DOHH2 (cell line): ENCODE measurements around the gene SCAF1.

Experiments used
- CTCF ChIP-seq: fragments of 200-600 bp; sonication (generic); IDR thresholded peaks from one replicate; pipeline ENCODE4 v1.5.1; 2014; ENCODE audit warnings: antibody characterized with exemption, mild to moderate bottlenecking, low read depth, low read length; ENCODE audit not compliant: poor library complexity, severe bottlenecking
- EZH2phosphoT487 ChIP-seq: fragments of 200-600 bp; sonication (generic); IDR thresholded peaks from 2 replicates; pipeline ENCODE4 v1.6.1; 2017; ENCODE audit warnings: borderline replicate concordance, mild to moderate bottlenecking, antibody characterized with exemption, low read length, moderate library complexity, mixed read lengths

DNA sequence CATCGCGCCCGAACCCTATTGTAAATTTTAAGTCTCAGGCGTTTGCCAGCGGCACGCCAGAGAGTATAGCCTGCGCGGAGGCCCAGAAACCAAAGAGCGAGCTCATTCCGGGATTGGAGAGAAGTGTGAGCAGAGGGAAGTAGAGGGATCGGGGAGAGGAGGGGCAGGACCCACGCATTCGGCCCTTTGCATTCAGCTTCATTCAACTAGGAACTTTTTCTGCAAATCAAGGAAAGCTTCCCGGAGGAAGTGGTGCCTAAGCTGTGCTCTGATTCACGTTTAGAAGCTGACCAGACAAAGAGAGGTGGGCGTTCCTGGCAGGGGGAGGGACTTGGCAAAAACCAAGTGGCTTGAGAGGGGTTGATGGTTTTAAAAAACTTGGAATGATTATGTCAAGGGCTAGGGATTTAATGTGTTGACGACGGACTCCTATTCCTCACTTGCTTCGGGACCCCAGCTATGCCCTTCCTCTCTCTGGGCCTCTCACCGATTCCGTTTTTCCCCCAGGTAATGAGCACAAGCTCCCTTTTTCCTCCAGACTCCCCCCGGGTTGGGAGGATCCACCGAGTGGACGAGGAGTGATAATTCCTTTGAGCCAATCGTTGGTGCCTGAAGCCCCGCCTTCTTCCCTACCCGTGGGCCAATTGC lies 34.3 kb downstream of the SCAF1 start:
- no peak for TF ChIP-seq CTCF
- TF ChIP-seq EZH2phosphoT487 = no peak
